Measurements from ENCODE around the gene SPDEF. TPM values are rescaled to one million over a fixed set of nuclear protein-coding genes. Genes with fewer than 3 reads are reported as not detected.

The SPDEF gene
- total and polyA plus RNA-seq, 10 of the 15 experiments (the other 5 are each of a cell fraction or from before 2014, with no cell fraction given) = not detected

DNA sequence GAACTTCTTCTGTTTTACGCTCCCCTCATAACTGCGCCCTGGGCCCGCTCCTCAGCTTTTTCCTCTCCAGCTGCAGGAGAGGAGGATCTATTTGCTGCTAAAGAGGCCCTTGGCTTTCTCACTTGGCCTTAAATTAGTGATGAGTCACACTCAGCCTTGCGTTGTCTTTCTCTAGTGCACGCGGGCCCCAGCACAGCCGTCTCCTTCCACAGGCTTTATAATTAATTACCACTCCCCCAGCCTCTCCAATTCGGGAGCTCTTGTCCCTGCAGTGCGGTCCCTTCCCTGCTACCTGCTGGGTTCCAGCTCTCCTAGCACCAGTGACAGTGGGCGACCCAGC is 65.1 kb downstream of the SPDEF start:
- no peak for DNase-seq (ENCODE audit: low read depth, low spot score)
- Histone ChIP-seq H3K27ac (ENCODE audit: control insufficient read depth, insufficient read depth) (no peak overlapping the region), H3K79me2 (ENCODE audit: control insufficient read depth, insufficient read depth, low read length) (no peaks in the 10 kb centered on the region), H4K20me1 (ENCODE audit: control insufficient read depth, insufficient read depth) (no peaks in the 10 kb centered on the region), H3K27me3 (replicated peaks in 1 of 2; ENCODE audit: control insufficient read depth in 2 of 2, insufficient read depth in 2 of 2, low read length in 1 of 2) (no peaks in the 10 kb centered on the region), H3K4me2 (ENCODE audit: control insufficient read depth, insufficient read depth) (no peak overlapping the region), H3K4me3 (no peak overlapping the region), H3K9me3 (replicated peaks; ENCODE audit: control insufficient read depth, insufficient read depth, low read length) (no peaks in the 10 kb centered on the region), H2AFZ (ENCODE audit: control insufficient read depth, low read depth, low read length) (no peak overlapping the region), H3K9ac (ENCODE audit: control insufficient read depth, insufficient read depth, low read length) (no peak overlapping the region), H3K4me1 (ENCODE audit: control insufficient read depth, insufficient read depth, low read length) (no peaks in the 10 kb centered on the region), H3K36me3 (ENCODE audit: control insufficient read depth in 2 of 2, insufficient read depth in 2 of 2, low read length in 1 of 2) (no peaks in the 10 kb centered on the region)
- in situ Hi-C loops (cut with MboI) (no loop called here), intact Hi-C loops (cut with micrococcal nuclease; ENCODE audit: unreplicated experiment) (no loop called here)
- ChIA-PET POLR2A (interaction anchor here (0.5 kb wide), 1 partner anchor 8 kb away, joined by 4 read pairs; no protein-coding TSS in a partner anchor), RAD21 (ENCODE audit: unreplicated experiment) (no interaction called here), SMC1A (ENCODE audit: uncharacterized antibody, unreplicated experiment) (interaction anchor here (1.1 kb wide), 1 partner anchor 31 kb away, joined by 5 read pairs; no protein-coding TSS in a partner anchor), CTCF (interaction anchor here (1.9 kb wide), 1 partner anchor 31 kb away, joined by 10 read pairs; no protein-coding TSS in a partner anchor)
- TF ChIP-seq GATAD2B (conservative IDR thresholded peaks at IDR 0.05; ENCODE audit: low read depth) = no peak
- no peak for TF ChIP-seq MAX (IDR thresholded peaks at IDR 0.05; ENCODE audit: low read depth, low read length)
- no peak for TF ChIP-seq IRF4 (IDR thresholded peaks at IDR 0.05; ENCODE audit: low read depth, low read length)
- no peak for ATAC-seq
- 65% methylated on average over 10 of the region's 10 CpGs for WGBS (ENCODE audit: insufficient coverage, insufficient replicate concordance, low lambda C conversion rate, missing lambda C conversion rate)
- FAIRE-seq = no peak
- BruUV-seq (replicated peaks) = no TSS peak

DNA sequence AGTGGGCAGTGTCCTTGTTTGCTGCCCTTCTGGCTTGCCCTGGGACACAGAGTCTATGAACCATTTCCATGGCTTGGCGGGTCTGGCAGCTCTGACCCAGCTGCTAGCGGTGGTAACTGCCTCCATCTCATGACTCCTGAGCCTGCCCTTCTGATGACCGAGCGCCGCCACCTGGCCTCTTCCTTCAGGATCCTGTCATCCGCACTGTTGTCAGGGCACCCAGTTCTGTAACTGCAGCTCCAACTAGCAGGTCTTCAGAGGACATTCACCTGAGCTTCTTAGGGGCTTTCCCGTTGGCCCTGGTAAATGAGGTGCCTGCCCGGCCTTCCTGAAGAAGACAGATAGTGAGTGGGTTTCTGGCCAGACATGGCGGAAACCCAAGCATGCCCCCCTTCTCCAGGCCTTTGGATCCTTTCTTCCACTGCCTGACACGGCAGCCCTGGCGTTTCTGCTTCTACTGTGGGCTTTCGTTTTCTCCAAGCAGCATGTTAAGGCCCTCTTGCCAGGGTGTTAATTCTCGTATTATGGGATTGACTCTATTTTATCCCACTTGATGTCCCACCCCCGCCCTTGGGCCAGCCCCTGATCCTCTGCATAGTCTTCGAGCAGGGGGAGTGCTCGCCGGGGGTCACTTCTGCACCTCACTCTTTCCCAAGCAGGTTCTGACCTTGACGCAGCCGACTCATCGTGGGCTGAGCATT is 65.6 kb downstream of the SPDEF start:
- no peaks in the 10 kb centered on the region for H3K9me3 ChIP-seq (replicated peaks; ENCODE audit: control insufficient read depth, insufficient read depth, low read length)
- H3K9ac ChIP-seq (ENCODE audit: control insufficient read depth, insufficient read depth, low read length) = no peak overlapping the region
- SMC1A ChIA-PET (ENCODE audit: uncharacterized antibody, unreplicated experiment) = interaction anchor here (0.6 to 1.1 kb wide), 2 partner anchors 22 to 31 kb away, joined by 3 to 5 read pairs; no protein-coding TSS in a partner anchor
- no peak for DNase-seq (ENCODE audit: low read depth, low spot score)
- no peak overlapping the region for H2AFZ ChIP-seq (ENCODE audit: control insufficient read depth, low read depth, low read length)
- H3K79me2 ChIP-seq (ENCODE audit: control insufficient read depth, insufficient read depth, low read length) = no peaks in the 10 kb centered on the region
- H3K27me3 ChIP-seq (replicated peaks in 1 of 2; ENCODE audit: control insufficient read depth in 2 of 2, insufficient read depth in 2 of 2, low read length in 1 of 2) = no peaks in the 10 kb centered on the region
- no peak for FAIRE-seq
- no peak overlapping the region for H3K4me3 ChIP-seq
- H3K27ac ChIP-seq (ENCODE audit: control insufficient read depth, insufficient read depth) = no peak overlapping the region
- intact Hi-C loops (cut with micrococcal nuclease; ENCODE audit: unreplicated experiment) = no loop called here
- H4K20me1 ChIP-seq (ENCODE audit: control insufficient read depth, insufficient read depth) = no peaks in the 10 kb centered on the region
- WGBS (ENCODE audit: insufficient coverage, insufficient replicate concordance, low lambda C conversion rate, missing lambda C conversion rate) = 54% methylated on average over 20 of the region's 20 CpGs
- POLR2A ChIA-PET = interaction anchor here (0.5 kb wide), 1 partner anchor 107 kb away, joined by 3 read pairs; no protein-coding TSS in a partner anchor
- no peak for ATAC-seq
- H3K4me1 ChIP-seq (ENCODE audit: control insufficient read depth, insufficient read depth, low read length) = peaks cover under 1% of the 10 kb centered on the region
- CTCF ChIA-PET = interaction anchor here (1.9 kb wide), 1 partner anchor 31 kb away, joined by 10 read pairs; no protein-coding TSS in a partner anchor
- no peaks in the 10 kb centered on the region for H3K36me3 ChIP-seq (ENCODE audit: control insufficient read depth in 2 of 2, insufficient read depth in 2 of 2, low read length in 1 of 2)
- no peak overlapping the region for H3K4me2 ChIP-seq (ENCODE audit: control insufficient read depth, insufficient read depth)
- in situ Hi-C loops (cut with MboI) = no loop called here
- BruUV-seq (replicated peaks) = no TSS peak
- RAD21 ChIA-PET (ENCODE audit: unreplicated experiment) = interaction anchor here (1.3 kb wide), 1 partner anchor 22 kb away, joined by 3 read pairs; no protein-coding TSS in a partner anchor
- TF ChIP-seq MTA2 (IDR thresholded peaks at IDR 0.05; ENCODE audit: low read depth) = no peak
- TF ChIP-seq RAD21 (IDR thresholded peaks at IDR 0.05; ENCODE audit: insufficient read depth, low read depth, low read length) = no peak
- no peak for TF ChIP-seq NR2F1 (conservative IDR thresholded peaks at IDR 0.05)
- no peak for TF ChIP-seq SMAD5 (IDR thresholded peaks at IDR 0.05; ENCODE audit: low read depth)
- TF ChIP-seq IKZF2 (IDR thresholded peaks at IDR 0.05) = no peak
- no peak for TF ChIP-seq CHD1 (IDR thresholded peaks at IDR 0.05; ENCODE audit: low read depth, low read length)
- TF ChIP-seq, protein P1, sequence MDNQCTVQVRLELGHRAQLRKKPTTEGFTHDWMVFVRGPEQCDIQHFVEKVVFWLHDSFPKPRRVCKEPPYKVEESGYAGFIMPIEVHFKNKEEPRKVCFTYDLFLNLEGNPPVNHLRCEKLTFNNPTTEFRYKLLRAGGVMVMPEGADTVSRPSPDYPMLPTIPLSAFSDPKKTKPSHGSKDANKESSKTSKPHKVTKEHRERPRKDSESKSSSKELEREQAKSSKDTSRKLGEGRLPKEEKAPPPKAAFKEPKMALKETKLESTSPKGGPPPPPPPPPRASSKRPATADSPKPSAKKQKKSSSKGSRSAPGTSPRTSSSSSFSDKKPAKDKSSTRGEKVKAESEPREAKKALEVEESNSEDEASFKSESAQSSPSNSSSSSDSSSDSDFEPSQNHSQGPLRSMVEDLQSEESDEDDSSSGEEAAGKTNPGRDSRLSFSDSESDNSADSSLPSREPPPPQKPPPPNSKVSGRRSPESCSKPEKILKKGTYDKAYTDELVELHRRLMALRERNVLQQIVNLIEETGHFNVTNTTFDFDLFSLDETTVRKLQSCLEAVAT (IDR thresholded peaks at IDR 0.05) = no peak
- TF ChIP-seq NR2C1 (IDR thresholded peaks at IDR 0.05) = no peak
- TF ChIP-seq DPF2 (IDR thresholded peaks at IDR 0.05) = no peak
- no peak for TF ChIP-seq FOXM1 (IDR thresholded peaks at IDR 0.05; ENCODE audit: low read depth, low read length)
- TF ChIP-seq ZBED1 (IDR thresholded peaks at IDR 0.05; ENCODE audit: borderline replicate concordance) = no peak
- TF ChIP-seq PAX8 (IDR thresholded peaks at IDR 0.05) = no peak
- no peak for TF ChIP-seq POLR2A (IDR thresholded peaks at IDR 0.05; ENCODE audit: low read depth, low read length)
- TF ChIP-seq ASH2L (IDR thresholded peaks at IDR 0.05; ENCODE audit: borderline replicate concordance, low read depth) = no peak
- TF ChIP-seq CBX3 (IDR thresholded peaks at IDR 0.05; ENCODE audit: borderline replicate concordance, low read depth) = no peak
- TF ChIP-seq SMAD1 (IDR thresholded peaks at IDR 0.05; ENCODE audit: low read depth, partially characterized antibody) = no peak

All from GM12878 (cell line).